A673 (cell line): ENCODE data around the gene SDC4. TPM values are rescaled to one million over a fixed set of nuclear protein-coding genes. Genes with fewer than 3 reads are reported as not detected.

Source experiments
- BruUV-seq: library from RNA; stranded (reverse); fragments of 400-500 nt; replicated peaks from 2 replicates; lab custom pipeline; 2021; lab: Mats Ljungman, UMichigan
- CTCF ChIA-PET: fragments of 300-600 bp; sonication (Branson Sonifier 250); formaldehyde crosslinking; loops from one replicate; lab custom pipeline; 2022; ENCODE audit warnings: antibody characterized with exemption; lab: Charles Lee
- POLR2A ChIA-PET: fragments of 300-600 bp; sonication (Branson Sonifier 250); formaldehyde crosslinking; loops from one replicate; lab custom pipeline; 2022; ENCODE audit warnings: antibody characterized with exemption; ENCODE audit not compliant: low non-redundant PET; lab: Charles Lee
- DNase-seq: peaks from one replicate; pipeline ENCODE4 v3.0.0-alpha.2; 2015; ENCODE audit warnings: low spot score
- H3K27ac ChIP-seq: fragments of 200-600 bp; sonication (generic); 2 replicates; pipeline ENCODE4 v1.5.1; 2016; ENCODE audit warnings: mixed run types, low read depth, mild to moderate bottlenecking, mixed read lengths, antibody characterized with exemption, low read length; ENCODE audit not compliant: poor library complexity, severe bottlenecking
- H3K27me3 ChIP-seq: fragments of 200-600 bp; sonication (generic); replicated peaks from 2 replicates; pipeline ENCODE4 v1.6.1; 2017; ENCODE audit warnings: mixed run types, low read depth, mild to moderate bottlenecking, mixed read lengths, antibody characterized with exemption, low read length; ENCODE audit not compliant: insufficient read depth, poor library complexity
- H3K36me3 ChIP-seq: fragments of 200-600 bp; sonication (generic); 2 replicates; pipeline ENCODE4 v1.6.1; 2016; ENCODE audit warnings: mixed run types, mild to moderate bottlenecking, mixed read lengths, antibody characterized with exemption, low read length; ENCODE audit not compliant: insufficient read depth, poor library complexity, severe bottlenecking
- H3K4me1 ChIP-seq: fragments of 200-600 bp; sonication (generic); 2 replicates; pipeline ENCODE4 v1.6.1; 2017; ENCODE audit warnings: mixed run types, mild to moderate bottlenecking, mixed read lengths, antibody characterized with exemption, low read length; ENCODE audit not compliant: insufficient read depth, poor library complexity, severe bottlenecking
- H3K4me3 ChIP-seq: fragments of 200-600 bp; sonication (generic); 2 replicates; pipeline ENCODE4 v1.5.1; 2016; ENCODE audit warnings: low read depth, mixed run types, mild to moderate bottlenecking, mixed read lengths, low read length; ENCODE audit not compliant: poor library complexity, severe bottlenecking
- H3K9me3 ChIP-seq: fragments of 200-600 bp; sonication (generic); 2 replicates; pipeline ENCODE4 v1.6.1; 2016; ENCODE audit warnings: mixed run types, low read depth, mild to moderate bottlenecking, mixed read lengths, antibody characterized with exemption, low read length; ENCODE audit not compliant: poor library complexity, severe bottlenecking
- EZH2 ChIP-seq: fragments of 200-600 bp; sonication (generic); IDR thresholded peaks from 2 replicates; pipeline ENCODE4 v1.6.1; 2017; ENCODE audit warnings: borderline replicate concordance, low read depth, mild to moderate bottlenecking, mixed read lengths, antibody characterized with exemption, low read length; ENCODE audit not compliant: poor library complexity, severe bottlenecking
- intact Hi-C: fragments of 100-400 bp; cut with micrococcal nuclease; formaldehyde crosslinking; loops from one replicate; pipeline ENCODE4 v1.10.0; 2022; ENCODE audit not compliant: unreplicated experiment
- total RNA-seq: library from RNA; stranded (reverse); gene quantifications from 2 replicates; pipeline ENCODE4 v1.2.3, GENCODE V29; 2021
- TF ChIP-seq, protein P1 (sequence below): fragments of 300-800, 200-600 bp; sonication (generic); conservative IDR thresholded peaks from 2 replicates; pipeline ENCODE4 v1.5.1; 2017; ENCODE audit warnings: low read depth, mild to moderate bottlenecking, antibody characterized with exemption, low read length, moderate library complexity, mixed read lengths

The SDC4 gene
- total RNA-seq, 1 experiment from 2014 or later: 16.3 TPM

DNA sequence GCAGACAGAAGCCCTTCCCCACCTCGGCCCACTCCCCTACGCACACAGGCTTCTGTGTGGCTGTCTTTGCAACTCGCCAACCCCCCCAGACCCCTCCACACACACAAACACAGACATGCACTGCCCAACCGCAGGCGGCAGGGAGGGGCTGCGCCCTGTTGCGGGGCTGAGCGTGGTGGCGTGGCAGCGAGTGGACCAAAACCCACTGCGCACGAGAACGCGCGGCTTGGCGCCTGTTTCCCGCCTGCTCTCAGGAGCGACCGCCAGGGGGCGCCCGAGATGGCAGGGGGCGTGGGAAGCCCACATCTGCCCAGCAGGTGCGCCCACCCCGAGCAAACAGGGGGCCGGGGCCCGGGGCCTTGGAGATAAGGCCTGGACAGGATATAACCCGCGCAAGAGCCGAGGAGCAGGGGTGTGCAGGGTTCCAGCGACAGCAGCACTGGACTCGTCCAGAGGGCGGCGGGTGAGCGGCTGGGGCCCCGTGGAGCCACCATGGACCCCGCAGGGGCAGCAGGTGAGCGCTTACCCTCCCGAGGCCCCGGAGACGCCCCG lies 41.7 kb downstream of the SDC4 start, which contains the start of gene RBPJL:
RBPJL (plus strand) TSS at position 410 of the 552 bp plus-strand sequence; CDS start at position 493, 83 bp downstream.
- Histone ChIP-seq H3K36me3 (no peaks in the 10 kb centered on the region), H3K4me3 (no peak within 1 kb of the TSS), H3K27ac (no peak within 1 kb of the TSS), H3K4me1 (peaks cover 22% of the 10 kb centered on the region), H3K9me3 (no peaks in the 10 kb centered on the region), H3K27me3 (no peaks in the 10 kb centered on the region)
- DNase-seq: no peak
- POLR2A ChIA-PET: no interaction called here
- CTCF ChIA-PET: interaction anchor here (1.4 kb wide), 1 partner anchor 263 kb away, joined by 3 read pairs; no protein-coding TSS in a partner anchor
- no TSS peak for BruUV-seq
- TF ChIP-seq, protein P1, sequence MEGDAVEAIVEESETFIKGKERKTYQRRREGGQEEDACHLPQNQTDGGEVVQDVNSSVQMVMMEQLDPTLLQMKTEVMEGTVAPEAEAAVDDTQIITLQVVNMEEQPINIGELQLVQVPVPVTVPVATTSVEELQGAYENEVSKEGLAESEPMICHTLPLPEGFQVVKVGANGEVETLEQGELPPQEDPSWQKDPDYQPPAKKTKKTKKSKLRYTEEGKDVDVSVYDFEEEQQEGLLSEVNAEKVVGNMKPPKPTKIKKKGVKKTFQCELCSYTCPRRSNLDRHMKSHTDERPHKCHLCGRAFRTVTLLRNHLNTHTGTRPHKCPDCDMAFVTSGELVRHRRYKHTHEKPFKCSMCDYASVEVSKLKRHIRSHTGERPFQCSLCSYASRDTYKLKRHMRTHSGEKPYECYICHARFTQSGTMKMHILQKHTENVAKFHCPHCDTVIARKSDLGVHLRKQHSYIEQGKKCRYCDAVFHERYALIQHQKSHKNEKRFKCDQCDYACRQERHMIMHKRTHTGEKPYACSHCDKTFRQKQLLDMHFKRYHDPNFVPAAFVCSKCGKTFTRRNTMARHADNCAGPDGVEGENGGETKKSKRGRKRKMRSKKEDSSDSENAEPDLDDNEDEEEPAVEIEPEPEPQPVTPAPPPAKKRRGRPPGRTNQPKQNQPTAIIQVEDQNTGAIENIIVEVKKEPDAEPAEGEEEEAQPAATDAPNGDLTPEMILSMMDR: peak; percentile 79
- TF ChIP-seq EZH2: no peak
- intact Hi-C loops: no loop called here

DNA sequence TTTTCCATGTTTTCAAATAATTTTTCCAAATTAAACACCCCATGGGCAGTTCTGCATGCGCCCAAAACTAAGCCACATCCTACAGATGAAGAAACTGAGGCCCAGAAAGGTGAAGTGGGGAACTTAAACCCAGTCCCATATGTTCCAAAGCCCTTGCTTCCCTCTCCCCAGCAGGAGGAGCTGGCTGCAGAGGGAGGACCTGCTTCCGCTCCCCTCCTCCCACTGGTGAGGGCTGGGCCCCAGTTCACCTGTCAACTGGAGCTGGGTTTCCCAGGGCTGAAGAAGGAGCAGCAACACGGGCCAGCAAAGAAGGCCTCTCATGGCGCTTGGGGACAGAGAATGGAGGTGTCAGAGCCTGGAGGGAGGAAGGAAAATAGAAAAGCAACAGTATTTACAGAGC lies 43.0 kb downstream of the SDC4 start:
- no peaks in the 10 kb centered on the region for H3K9me3 ChIP-seq
- ChIA-PET POLR2A (no interaction called here), CTCF (interaction anchor here (0.6 to 1.4 kb wide), 3 partner anchors 14 to 261 kb away, joined by 3 to 4 read pairs (median 4); no protein-coding TSS in a partner anchor)
- no TSS peak for BruUV-seq
- no peaks in the 10 kb centered on the region for H3K27me3 ChIP-seq
- intact Hi-C loops: no loop called here
- TF ChIP-seq EZH2: no peak
- TF ChIP-seq, protein P1: no peak
- peaks cover 30% of the 10 kb centered on the region for H3K4me1 ChIP-seq
- no peaks in the 10 kb centered on the region for H3K36me3 ChIP-seq
- H3K4me3 ChIP-seq: no peak overlapping the region
- H3K27ac ChIP-seq: no peak overlapping the region
- no peak for DNase-seq

DNA sequence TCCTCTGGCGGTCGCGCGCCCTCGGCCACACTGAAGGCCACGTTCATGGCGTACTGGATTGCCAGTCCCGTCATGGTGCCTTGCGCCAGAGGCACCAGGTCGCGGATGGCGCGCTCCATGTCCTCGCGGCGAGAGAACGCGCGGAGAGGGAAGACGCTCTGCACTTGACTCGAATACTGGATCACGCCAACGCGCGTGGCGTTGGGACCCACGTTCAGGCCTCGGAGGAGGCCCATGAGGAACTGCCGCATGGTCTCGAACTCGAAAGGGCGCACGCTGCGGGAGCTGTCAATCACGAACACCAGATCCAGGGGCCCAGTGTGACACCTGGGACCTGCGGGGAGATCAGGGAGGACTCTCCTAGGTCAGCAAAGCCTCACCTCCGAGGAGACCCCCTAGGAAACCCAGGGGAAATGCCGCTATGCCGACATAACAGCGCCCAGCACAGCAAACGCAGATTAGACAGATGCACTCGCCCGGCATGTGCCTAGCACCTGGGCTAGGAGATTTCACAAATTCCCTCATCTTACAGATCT lies 43.7 kb downstream of the SDC4 start:
- Histone ChIP-seq H3K27ac (no peak overlapping the region), H3K4me3 (no peak overlapping the region), H3K27me3 (no peaks in the 10 kb centered on the region), H3K36me3 (no peaks in the 10 kb centered on the region), H3K9me3 (no peaks in the 10 kb centered on the region), H3K4me1 (peaks cover 30% of the 10 kb centered on the region)
- intact Hi-C loops: no loop called here
- BruUV-seq: no TSS peak
- ChIA-PET POLR2A (no interaction called here), CTCF (no interaction called here)
- TF ChIP-seq EZH2: no peak
- TF ChIP-seq, protein P1: no peak
- DNase-seq: no peak
